C4-2B (cell line): ENCODE data around the gene CAMK1D.

Source experiments
- ZFX ChIP-seq: fragments of 450-650 bp; IDR thresholded peaks from 2 replicates; pipeline ENCODE4 v1.6.1; 2017
- TF ChIP-seq, protein P1 (sequence below): fragments of 450-650 bp; conservative IDR thresholded peaks from 2 replicates; pipeline ENCODE4 v1.5.1; 2017; ENCODE audit warnings: mild to moderate bottlenecking

GRCh38 chr10:12788277-12788676, 438.9 kb downstream of the CAMK1D start:
- TF ChIP-seq, protein P1, sequence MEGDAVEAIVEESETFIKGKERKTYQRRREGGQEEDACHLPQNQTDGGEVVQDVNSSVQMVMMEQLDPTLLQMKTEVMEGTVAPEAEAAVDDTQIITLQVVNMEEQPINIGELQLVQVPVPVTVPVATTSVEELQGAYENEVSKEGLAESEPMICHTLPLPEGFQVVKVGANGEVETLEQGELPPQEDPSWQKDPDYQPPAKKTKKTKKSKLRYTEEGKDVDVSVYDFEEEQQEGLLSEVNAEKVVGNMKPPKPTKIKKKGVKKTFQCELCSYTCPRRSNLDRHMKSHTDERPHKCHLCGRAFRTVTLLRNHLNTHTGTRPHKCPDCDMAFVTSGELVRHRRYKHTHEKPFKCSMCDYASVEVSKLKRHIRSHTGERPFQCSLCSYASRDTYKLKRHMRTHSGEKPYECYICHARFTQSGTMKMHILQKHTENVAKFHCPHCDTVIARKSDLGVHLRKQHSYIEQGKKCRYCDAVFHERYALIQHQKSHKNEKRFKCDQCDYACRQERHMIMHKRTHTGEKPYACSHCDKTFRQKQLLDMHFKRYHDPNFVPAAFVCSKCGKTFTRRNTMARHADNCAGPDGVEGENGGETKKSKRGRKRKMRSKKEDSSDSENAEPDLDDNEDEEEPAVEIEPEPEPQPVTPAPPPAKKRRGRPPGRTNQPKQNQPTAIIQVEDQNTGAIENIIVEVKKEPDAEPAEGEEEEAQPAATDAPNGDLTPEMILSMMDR: no peak
- TF ChIP-seq ZFX: no peak
